OCI-LY1 (cell line): ENCODE results near the gene ZFP42.

Source experiments
- H2AFZ ChIP-seq: fragments of 200-600 bp; sonication (generic), shearing (Covaris generic); 2 replicates; pipeline ENCODE4 v1.6.0; 2014; ENCODE audit warnings: antibody characterized with exemption, mild to moderate bottlenecking, low read length
- H3F3A ChIP-seq: fragments of 200-600 bp; sonication (generic), shearing (Covaris generic); 2 replicates; pipeline ENCODE4 v1.6.0; 2014; ENCODE audit warnings: mild to moderate bottlenecking, antibody characterized with exemption, low read length, moderate library complexity; ENCODE audit not compliant: insufficient read depth
- H3K27ac ChIP-seq: fragments of 200-600 bp; sonication (generic); 2 replicates; pipeline ENCODE4 v1.5.1; 2014; ENCODE audit warnings: low read length, mixed run types, mild to moderate bottlenecking, low read depth; ENCODE audit not compliant: poor library complexity, severe bottlenecking
- H3K27me3 ChIP-seq: fragments of 200-600 bp; sonication (generic); 2 replicates; pipeline ENCODE4 v1.6.0; 2014; ENCODE audit warnings: antibody characterized with exemption, mild to moderate bottlenecking, low read length, moderate library complexity; ENCODE audit not compliant: insufficient read depth
- H3K36me3 ChIP-seq: fragments of 200-600 bp; sonication (generic); 2 replicates; pipeline ENCODE4 v1.6.1; 2014; ENCODE audit warnings: mild to moderate bottlenecking, antibody characterized with exemption, low read length, moderate library complexity, mixed read lengths; ENCODE audit not compliant: insufficient read depth
- H3K4me1 ChIP-seq: fragments of 200-600 bp; sonication (generic); 2 replicates; pipeline ENCODE4 v1.5.1; 2014; ENCODE audit warnings: mild to moderate bottlenecking, low read length, moderate library complexity; ENCODE audit not compliant: insufficient read depth, severe bottlenecking
- H3K4me2 ChIP-seq: fragments of 200-600 bp; sonication (generic), shearing (Covaris generic); 2 replicates; pipeline ENCODE4 v1.6.1; 2014; ENCODE audit warnings: low read length
- H3K4me3 ChIP-seq: fragments of 200-600 bp; sonication (generic); 2 replicates; pipeline ENCODE4 v1.5.1; 2014; ENCODE audit warnings: low read length, low read depth, mild to moderate bottlenecking, mixed read lengths; ENCODE audit not compliant: poor library complexity, severe bottlenecking
- H3K79me2 ChIP-seq: fragments of 200-600 bp; shearing (Covaris generic); 2 replicates; pipeline ENCODE4 v1.6.1; 2016; ENCODE audit warnings: mixed run types, low read length, mixed read lengths; ENCODE audit not compliant: insufficient read depth
- H3K9ac ChIP-seq: fragments of 200-600 bp; sonication (generic), shearing (Covaris generic); 2 replicates; pipeline ENCODE4 v1.6.1; 2014; ENCODE audit warnings: mild to moderate bottlenecking, low read length, mixed read lengths
- H3K9me2 ChIP-seq: fragments of 200-600 bp; sonication (generic), shearing (Covaris generic); 2 replicates; pipeline ENCODE4 v1.6.1; 2014; ENCODE audit warnings: low read depth, mild to moderate bottlenecking, low read length, mixed read lengths
- H3K9me3 ChIP-seq: fragments of 200-600 bp; shearing (Covaris generic); 2 replicates; pipeline ENCODE4 v1.6.1; 2014; ENCODE audit warnings: low read length, mixed read lengths
- H4K20me1 ChIP-seq: fragments of 200-600 bp; sonication (generic), shearing (Covaris generic); 2 replicates; pipeline ENCODE4 v1.6.0; 2016; ENCODE audit warnings: mild to moderate bottlenecking, low read length; ENCODE audit not compliant: insufficient read depth
- CTCF ChIP-seq: fragments of 200-600 bp; sonication (generic), shearing (Covaris generic); IDR thresholded peaks from 2 replicates; pipeline ENCODE4 v1.5.1; 2017; ENCODE audit warnings: mild to moderate bottlenecking, antibody characterized with exemption, low read length, moderate library complexity, mixed read lengths
- EZH2 ChIP-seq: fragments of 200-600 bp; sonication (generic), shearing (Covaris generic); IDR thresholded peaks from 2 replicates; pipeline ENCODE4 v1.8.0; 2017; ENCODE audit warnings: borderline replicate concordance, mixed run types, mild to moderate bottlenecking, antibody characterized with exemption, low read length, moderate library complexity, mixed read lengths

The ZFP42 gene

GRCh38 chr4:188037003-188037713 lies 41.6 kb downstream of the ZFP42 start:
- TF ChIP-seq EZH2 (no peak), CTCF (no peak)
- Histone ChIP-seq H3K9me2 (no peaks in the 10 kb centered on the region), H3K27me3 (no peaks in the 10 kb centered on the region), H3K4me1 (no peaks in the 10 kb centered on the region), H2AFZ (no peak overlapping the region), H3K27ac (no peak overlapping the region), H3F3A (no peaks in the 10 kb centered on the region), H3K9me3 (no peaks in the 10 kb centered on the region), H3K36me3 (no peaks in the 10 kb centered on the region), H3K4me3 (no peak overlapping the region), H4K20me1 (no peaks in the 10 kb centered on the region), H3K79me2 (no peaks in the 10 kb centered on the region), H3K4me2 (no peak overlapping the region), H3K9ac (no peak overlapping the region)

GRCh38 chr4:188041721-188042120 lies 46.1 kb downstream of the ZFP42 start:
- TF ChIP-seq EZH2 (no peak), CTCF (no peak)
- Histone ChIP-seq H4K20me1 (no peaks in the 10 kb centered on the region), H3K4me3 (no peak overlapping the region), H3K27me3 (no peaks in the 10 kb centered on the region), H3K36me3 (no peaks in the 10 kb centered on the region), H3K27ac (no peak overlapping the region), H3K4me1 (no peaks in the 10 kb centered on the region), H3F3A (no peaks in the 10 kb centered on the region), H2AFZ (no peak overlapping the region), H3K9me2 (no peaks in the 10 kb centered on the region), H3K9ac (no peak overlapping the region), H3K4me2 (no peak overlapping the region), H3K9me3 (no peaks in the 10 kb centered on the region), H3K79me2 (no peaks in the 10 kb centered on the region)

- Histone ChIP-seq H3K79me2 (no peaks in the 10 kb centered on the region), H3K27me3 (no peaks in the 10 kb centered on the region), H4K20me1 (no peaks in the 10 kb centered on the region), H3K4me2 (no peak overlapping the region), H3K27ac (no peak overlapping the region), H2AFZ (no peak overlapping the region), H3K9ac (no peak overlapping the region), H3F3A (no peaks in the 10 kb centered on the region), H3K4me1 (no peaks in the 10 kb centered on the region), H3K9me2 (no peaks in the 10 kb centered on the region), H3K4me3 (no peak overlapping the region), H3K9me3 (no peaks in the 10 kb centered on the region), H3K36me3 (no peaks in the 10 kb centered on the region)
- no peak for TF ChIP-seq CTCF
- no peak for TF ChIP-seq EZH2
Observed at GRCh38 chr4:188042191-188042590, 46.6 kb downstream of the ZFP42 start.
